ENCODE measurements around the gene SIMC1.
A peak's percentile ranks its signal among the peaks of the same experiment; 100 is the strongest.
"Not testable (repeated sequence)": the region's sequence is repeated elsewhere in the genome, so short reads cannot be mapped to it uniquely, and the experiment has no call there.

The SIMC1 gene

GRCh38 chr5:176237971-176238644 is at the start of gene SIMC1:
SIMC1 (plus strand) TSS chr5:176238424; CDS start chr5:176238509, 85 bp downstream.
- DNase-seq = peak; percentile 69

DNA sequence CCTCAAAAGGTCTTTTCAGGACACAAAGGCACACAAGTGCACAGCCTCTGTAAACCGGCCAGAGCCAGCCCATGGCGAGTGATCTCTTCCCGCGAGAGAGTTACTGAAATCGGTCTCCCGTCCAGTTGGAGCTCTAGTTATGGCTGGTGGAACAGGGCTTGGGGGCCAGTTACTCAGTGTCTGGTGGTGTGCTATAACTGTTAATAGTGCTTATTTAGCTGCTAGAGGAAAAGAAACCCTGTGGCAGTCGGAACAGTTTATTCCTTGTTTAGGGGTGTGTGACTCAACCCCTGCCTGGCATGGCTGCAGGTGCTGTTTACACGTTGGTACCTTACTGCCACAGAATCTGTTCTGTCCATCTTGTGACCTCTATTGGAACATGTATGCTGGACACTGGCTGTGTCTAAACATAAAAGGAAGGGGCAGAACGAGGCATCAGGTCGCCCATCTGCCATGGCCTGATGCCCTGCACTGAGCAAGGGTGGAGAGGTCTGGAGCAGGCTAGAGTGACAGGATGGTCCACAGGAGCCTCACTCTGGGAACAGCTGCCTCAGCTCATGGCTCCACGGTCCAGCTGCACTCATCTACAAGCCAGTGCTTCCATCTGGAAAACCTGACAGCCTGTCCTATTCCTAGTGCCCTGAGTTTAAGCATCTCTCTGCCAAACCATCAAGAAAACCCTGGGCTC is 49.6 kb upstream of the SIMC1 start:
- no peak for DNase-seq

DNA sequence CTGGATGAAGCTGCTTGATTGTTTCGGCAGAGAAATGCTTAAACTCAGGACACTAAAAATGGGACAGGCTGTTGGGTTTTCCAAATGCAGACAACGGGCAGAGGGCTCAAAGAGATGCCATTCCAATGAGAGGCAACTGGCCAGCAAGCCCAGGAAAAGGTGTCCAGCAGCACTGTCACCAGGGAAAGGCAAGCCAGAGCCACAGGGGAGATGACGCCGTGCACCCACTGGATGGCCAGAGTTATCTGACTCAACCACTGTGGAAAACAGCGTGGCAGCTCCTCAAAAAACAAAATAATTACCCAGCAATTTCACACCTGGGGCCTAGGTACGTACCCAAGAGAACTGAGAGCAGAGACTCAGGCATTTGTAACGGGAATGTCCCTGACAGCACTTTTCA is 48.4 kb upstream of the SIMC1 start:
- no peak for DNase-seq

- no peak for DNase-seq
Observed at GRCh38 chr5:176190886-176191755, 47.1 kb upstream of the SIMC1 start.

DNA sequence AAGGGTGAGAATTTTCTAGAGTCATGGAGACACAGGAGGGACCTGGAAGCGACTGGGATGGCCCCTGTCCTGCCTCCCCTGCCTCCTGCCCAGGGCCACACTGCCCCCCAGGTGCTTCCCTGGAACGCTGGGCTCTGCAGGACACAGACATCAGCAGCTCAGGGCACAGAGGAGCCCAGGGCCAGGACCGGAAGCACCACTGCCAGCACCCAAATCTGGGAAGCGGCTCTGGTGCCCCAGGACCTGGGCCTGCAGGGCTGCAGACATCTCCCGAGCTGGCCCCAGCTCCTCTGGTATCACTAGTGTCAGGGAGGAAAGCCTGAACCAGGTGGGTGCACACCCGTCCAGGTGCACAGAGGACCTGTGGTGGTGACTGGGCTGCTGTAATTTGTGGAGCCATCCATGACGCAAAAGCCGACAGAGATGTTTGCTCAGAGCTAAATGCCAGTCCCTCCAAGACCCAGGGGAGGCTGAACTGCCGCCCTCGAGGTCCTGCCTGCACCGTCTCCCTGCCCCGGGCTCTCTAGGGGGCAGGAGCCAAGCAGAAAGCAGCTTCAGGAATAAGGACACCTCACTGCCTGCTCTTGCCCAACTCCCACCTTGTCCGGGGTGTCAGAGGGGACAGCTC is 46.0 kb upstream of the SIMC1 start:
- DNase-seq = no peak

DNA sequence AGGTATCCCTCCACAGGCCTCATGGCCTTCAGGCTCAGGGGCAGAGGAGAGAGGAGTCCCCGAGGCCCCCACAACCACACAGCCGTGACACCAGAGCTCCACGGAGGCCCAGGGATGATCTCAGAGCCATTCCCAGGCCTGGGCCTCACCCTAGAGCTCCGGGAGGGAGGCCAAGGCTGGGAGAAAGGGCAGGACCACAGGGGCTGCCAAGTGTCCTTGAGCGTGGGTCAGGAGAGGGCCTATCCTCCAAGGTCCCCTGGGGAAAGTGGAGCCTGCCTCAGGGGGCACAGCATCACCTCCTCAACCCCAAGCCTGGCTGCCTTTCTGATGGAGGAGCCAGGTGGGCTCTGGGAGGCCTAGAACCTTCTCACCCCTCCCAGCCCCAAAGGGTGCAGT is 45.5 kb upstream of the SIMC1 start:
- not testable (repeated sequence) for DNase-seq

DNA sequence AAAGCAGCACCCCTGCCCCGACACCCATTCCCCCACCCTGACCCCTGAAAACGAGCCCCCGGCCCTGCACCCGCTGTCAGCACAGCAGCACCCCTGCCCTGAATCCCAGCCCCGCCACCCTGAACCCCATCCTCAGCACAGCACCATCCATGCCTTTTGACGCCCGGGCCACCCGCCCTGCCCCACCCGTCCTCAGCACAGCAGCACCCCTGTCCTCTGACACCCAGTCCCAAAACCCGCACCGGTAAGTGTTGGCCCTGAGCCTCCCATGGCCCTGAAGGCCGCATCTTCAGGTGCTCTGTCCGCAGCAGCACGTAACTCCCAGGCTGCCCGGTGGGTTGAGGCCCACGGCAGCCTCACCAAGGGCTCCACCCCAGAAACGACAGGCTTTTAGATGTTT is 44.6 kb upstream of the SIMC1 start:
- not testable (repeated sequence) for DNase-seq

DNA sequence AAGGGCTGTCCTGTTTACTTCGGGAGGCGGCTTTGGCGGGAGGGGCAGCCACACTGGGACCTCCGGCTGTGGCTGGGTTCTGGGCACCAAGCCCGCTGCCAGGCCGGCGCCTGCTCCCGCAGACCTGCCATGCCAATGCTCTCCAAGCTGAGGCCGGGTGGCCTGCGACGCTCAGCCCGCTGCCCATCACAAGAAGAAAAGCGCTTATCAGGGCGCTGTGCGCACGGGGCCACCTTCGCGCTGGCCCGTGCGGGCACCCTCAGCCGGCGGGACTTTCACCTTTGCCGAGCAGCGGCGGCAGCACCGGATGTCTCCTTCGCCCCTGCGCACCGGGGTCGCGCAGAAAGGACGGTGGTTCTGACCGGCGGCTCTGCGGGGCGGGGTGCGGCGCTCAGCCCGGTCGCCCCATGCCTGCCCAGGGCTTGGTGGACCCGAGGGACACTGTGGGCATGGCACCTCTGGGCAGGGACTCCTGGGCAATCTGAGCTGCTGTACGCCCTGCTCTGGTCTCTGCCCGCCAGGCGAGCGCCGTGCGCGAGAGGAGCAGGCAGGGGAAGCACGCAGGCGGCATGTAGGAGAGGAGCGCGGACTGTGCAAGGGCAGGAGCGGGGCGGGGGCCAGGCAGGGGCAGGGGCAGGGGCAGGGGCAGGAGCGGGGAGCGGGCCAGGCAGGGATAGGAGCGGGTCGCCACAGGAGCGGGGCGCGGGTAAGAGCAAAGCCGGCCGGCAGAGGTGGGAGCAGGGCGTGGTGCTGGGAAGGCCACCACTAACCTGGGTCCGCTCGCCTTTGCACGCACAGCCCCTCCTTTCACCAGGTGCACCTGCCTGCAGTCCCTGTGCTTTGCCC is 43.8 kb upstream of the SIMC1 start:
- not testable (repeated sequence) for DNase-seq

DNA sequence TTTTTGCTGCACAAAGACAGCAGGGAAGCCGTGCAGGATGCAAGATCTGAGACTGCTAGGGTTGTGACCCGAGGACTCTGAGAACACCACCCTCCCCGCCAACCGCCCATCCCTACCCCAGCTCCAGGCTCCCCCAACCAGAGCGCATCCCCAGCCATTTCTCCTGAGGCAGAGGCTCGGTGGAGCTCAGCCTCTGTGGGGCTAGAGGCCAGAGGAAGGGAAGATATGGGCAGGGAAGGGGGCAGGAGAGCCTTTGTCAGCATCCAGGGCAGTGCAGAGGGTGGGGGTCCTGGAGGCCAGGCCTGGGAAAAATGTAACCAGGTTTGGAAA is 43.2 kb upstream of the SIMC1 start:
- not testable (repeated sequence) for DNase-seq

DNA sequence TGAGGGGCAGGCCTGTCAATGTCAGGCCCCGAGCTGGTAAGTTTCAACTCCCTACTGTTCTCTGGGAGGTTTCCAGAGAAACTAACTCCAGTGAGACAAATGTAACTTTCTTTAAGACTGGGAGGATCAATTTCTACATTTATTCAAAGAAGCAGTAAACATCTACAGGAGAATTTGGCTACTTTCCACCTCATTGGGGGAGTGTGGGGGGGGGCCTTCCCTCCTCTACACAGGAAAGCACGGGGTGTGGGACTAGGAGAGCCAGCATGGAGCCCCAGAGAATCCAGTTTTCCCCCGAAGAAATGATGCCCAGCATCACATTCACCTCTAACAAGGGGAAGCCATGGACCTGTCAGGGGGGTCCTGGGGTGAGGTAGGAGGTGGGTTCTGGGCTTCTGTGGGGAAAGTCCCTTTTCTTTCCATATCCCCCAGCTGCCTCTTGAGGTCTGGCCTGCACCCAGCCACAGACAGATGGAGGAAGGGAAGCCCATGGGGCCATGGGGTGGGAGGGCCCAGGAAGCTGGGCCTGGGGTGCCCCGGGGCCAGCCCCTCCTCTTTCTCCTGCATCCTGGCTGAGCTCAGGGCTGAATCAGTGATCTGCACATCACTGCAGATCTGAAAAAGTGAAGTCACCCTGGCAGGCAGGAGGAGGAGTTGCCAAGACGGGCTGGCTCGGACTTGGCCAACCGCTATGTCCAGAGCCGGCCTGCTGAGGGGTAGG is 42.6 kb upstream of the SIMC1 start:
- DNase-seq = peak; percentile 6

DNA sequence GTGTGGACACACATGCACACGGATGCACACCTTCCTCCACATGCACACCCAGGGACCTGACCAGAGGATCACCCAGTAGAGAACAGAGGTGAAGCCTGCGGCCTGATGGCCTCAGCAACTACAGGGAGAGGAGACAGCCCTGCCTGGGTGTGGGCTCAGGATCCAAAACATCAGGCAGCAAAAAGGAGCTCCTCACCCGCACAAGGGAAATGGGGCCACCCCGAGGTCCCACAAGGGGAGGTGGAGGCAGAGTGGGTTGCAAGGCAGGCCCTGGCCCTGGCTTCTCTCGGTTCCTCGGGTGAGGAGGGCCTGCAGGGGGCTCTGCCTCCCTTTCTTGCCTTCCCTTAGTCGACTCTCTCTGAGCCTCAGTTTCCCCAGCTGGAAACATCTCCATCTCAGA is 41.4 kb upstream of the SIMC1 start:
- not testable (repeated sequence) for DNase-seq

DNA sequence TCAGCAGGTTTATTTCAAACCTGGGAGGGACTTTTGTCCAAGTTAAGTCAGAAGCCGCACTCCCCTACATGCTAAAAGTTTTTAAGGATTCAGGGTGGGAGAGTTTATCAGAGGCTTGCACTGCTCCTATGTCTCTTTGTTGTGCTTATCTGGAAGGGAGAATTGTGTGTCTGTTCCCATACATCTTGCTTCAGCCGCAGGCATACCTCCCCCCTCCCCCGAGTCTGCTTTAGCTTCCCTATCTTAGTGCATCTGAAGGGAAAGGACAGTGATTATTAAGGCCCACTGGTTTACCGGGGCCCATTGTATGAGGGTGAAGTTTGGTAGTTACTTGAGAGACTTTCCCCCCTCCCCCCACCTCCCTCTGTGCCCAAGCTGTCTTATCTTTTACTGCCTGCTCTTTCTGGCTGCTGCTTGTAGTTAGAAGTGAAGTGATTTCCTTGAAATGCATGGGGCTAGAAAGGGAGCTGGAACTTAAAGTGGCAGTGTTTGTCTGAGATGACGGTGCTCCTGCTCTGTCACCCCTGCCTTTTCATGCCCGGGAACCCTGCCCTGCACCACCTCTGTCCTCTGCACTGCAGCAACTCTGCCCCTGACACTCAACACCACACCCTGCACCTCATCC is 40.9 kb upstream of the SIMC1 start:
- not testable (repeated sequence) for DNase-seq

DNA sequence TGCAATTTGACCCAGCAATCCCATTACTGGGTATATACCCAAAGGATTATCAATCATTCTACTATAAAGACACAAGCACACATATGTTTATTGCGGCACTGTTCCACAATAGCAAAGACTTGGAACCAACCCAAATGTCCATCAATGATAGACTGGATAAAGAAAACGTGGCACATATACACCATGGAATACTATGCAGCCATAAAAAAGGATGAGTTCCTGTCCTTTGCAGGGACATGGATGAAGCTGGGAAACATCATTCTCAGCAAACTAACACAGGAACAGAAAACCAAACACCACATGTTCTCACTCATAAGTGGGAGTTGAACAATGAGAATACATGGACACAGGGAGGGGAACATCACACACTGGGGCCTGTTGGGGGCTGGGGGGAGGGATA is 39.9 kb upstream of the SIMC1 start:
- not testable (repeated sequence) for DNase-seq

DNA sequence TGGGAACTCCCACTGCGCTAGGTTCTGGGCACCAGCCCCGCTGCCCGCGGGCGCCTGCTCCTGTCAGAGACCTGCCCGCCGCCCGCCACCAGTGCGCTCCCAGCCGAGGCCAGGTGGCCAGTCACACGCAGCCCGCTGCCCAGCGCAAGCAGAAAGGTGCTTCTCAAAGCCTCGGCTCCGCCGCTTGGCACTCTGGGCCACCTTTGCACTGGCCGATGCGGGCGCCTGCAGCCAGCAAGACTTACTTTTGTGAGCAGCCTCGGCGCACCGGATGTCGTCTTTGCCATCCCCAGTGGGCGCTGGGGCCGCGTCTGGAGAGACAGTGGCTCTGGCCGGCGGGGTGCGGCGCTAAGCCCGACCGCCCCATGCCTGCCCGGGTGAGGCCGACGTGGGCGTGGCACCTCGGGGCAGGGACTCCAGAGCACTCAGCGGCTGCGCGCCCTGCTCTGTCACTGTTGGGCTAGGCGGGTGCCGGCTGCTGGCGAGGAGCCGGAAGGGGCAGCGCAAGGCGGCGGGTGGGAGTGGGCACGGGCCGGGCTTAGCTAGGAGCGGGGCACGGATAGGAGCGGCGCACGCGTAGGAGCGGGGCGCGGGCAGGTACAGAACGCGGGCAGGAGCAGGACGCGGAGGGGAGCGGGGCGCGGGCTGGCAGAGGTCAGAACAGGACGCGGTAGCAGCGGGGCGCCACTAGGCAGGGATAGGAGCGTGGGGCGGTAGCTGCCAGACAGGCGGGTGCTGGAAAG is 39.1 kb upstream of the SIMC1 start:
- not testable (repeated sequence) for DNase-seq

GRCh38 chr5:176199803-176200399 is 38.3 kb upstream of the SIMC1 start:
- not testable (repeated sequence) for DNase-seq

- no peak for DNase-seq
Observed at GRCh38 chr5:176201811-176202210, 36.4 kb upstream of the SIMC1 start.

GRCh38 chr5:176203086-176203485 is 35.1 kb upstream of the SIMC1 start:
- DNase-seq = no peak

DNA sequence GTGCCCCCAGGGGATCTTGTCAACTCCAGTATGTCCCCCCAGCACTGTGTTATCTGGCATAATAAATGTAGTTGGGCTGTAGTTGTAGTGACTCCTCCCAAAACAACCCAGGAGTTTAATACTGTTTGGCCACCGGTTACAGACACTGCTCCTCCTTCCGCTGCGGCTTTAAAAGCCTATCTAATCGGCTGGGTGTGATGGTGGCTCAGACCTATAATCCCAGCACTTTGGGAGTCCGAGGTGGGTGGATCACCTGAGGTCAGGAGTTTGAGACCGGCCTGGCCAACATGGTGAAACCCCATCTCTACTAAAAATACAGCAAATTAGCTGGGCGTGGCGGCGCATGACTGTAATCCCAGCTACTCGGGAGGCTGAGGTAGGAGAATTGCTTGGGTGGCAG is 34.7 kb upstream of the SIMC1 start:
- DNase-seq = not testable (repeated sequence)

DNA sequence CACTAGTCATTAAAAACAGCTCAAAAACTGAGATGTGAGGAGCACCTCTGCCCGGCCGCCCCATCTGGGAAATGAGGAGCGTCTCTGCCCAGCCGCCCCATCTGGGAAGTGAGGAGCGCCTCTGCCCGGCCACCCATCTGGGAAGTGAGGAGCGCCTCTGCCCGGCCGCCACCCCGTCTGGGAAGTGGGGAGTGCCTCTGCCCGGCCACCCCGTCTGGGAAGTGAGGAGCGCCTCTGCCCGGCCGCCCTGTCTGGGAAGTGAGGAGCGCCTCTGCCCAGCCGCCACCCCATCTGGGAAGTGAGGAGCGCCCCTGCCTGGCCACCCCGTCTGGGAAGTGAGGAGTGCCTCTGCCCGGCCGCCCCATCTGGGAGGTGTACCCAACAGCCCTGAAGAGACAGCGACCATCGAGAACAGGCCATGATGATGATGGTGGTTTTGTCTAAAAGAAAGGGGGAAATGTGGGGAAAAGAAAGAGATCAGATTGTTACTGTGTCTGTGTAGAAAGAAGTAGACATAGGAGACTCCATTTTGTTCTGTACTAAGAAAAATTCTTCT is 23.7 kb upstream of the SIMC1 start:
- not testable (repeated sequence) for DNase-seq
